Fibroblast of lung (primary cell): ENCODE results near the gene U2AF1L4. TPM values are rescaled to one million over a fixed set of nuclear protein-coding genes. Genes with fewer than 3 reads are reported as not detected.

Experiments
- DNase-seq, 2 donors: peaks; one replicate each; pipeline versions ENCODE4 v3.0.0 to v3.0.0-alpha.2; 2010; ENCODE audit warnings: low read depth in 2 of 2
- H2AFZ ChIP-seq: 2 replicates; pipeline ENCODE4 v1.5.1; 2012; ENCODE audit warnings: low read length, control low read depth, inconsistent platforms
- H3K27ac ChIP-seq: 2 replicates; pipeline ENCODE4 v1.5.1; 2011; ENCODE audit warnings: low read length, control low read depth; ENCODE audit not compliant: insufficient read depth
- H3K27me3 ChIP-seq: 2 replicates; pipeline ENCODE4 v1.5.1; 2011; ENCODE audit warnings: mild to moderate bottlenecking, low read length; ENCODE audit not compliant: control insufficient read depth, insufficient read depth
- H3K36me3 ChIP-seq: 2 replicates; pipeline ENCODE4 v1.5.1; 2011; ENCODE audit warnings: low read length; ENCODE audit not compliant: control insufficient read depth, insufficient read depth
- H3K4me1 ChIP-seq: 2 replicates; pipeline ENCODE4 v1.5.1; 2011; ENCODE audit warnings: low read length; ENCODE audit not compliant: control insufficient read depth, insufficient read depth; ENCODE audit errors: extremely low read depth
- H3K4me2 ChIP-seq: 2 replicates; pipeline ENCODE4 v1.5.1; 2011; ENCODE audit warnings: low read length, control low read depth; ENCODE audit not compliant: insufficient read depth; ENCODE audit errors: extremely low read depth
- H3K4me3 ChIP-seq, 4 experiments: fragments of 200-600 bp in 1 of 4; sonication (generic) in 1 of 4; replicated peaks in 1 of 4; 2 replicates each; pipeline ENCODE4 v1.5.1; 2011 to 2016; ENCODE audit warnings: low read length in 4 of 4, low read depth in 3 of 4, mild to moderate bottlenecking in 3 of 4, control low read depth in 2 of 4, inconsistent platforms in 1 of 4, mixed read lengths in 1 of 4; ENCODE audit not compliant: insufficient read depth in 1 of 4; ENCODE audit errors: control extremely low read depth in 1 of 4
- H3K79me2 ChIP-seq: 2 replicates; pipeline ENCODE4 v1.5.1; 2012; ENCODE audit warnings: mild to moderate bottlenecking, low read length, inconsistent platforms; ENCODE audit not compliant: control insufficient read depth, insufficient read depth
- H3K9ac ChIP-seq: 2 replicates; pipeline ENCODE4 v1.5.1; 2011; ENCODE audit warnings: mild to moderate bottlenecking, low read length, control low read depth; ENCODE audit not compliant: insufficient read depth
- H3K9me3 ChIP-seq: 2 replicates; pipeline ENCODE4 v1.5.1; 2012; ENCODE audit warnings: low read depth, low read length; ENCODE audit not compliant: control insufficient read depth, insufficient read depth
- H4K20me1 ChIP-seq: 2 replicates; pipeline ENCODE4 v1.5.1; 2011; ENCODE audit warnings: low read length; ENCODE audit not compliant: control insufficient read depth, insufficient read depth; ENCODE audit errors: extremely low read depth
- CTCF ChIP-seq, 2 donors: IDR thresholded peaks in 1 of 2; conservative IDR thresholded peaks in 1 of 2; 1 replicate in 1 of 2; 2 replicates in 1 of 2; pipeline ENCODE4 v1.5.1; 2011 to 2012; ENCODE audit warnings: low read length in 2 of 2, control low read depth in 1 of 2, inconsistent platforms in 1 of 2, low read depth in 1 of 2, mild to moderate bottlenecking in 1 of 2
- EZH2 ChIP-seq: IDR thresholded peaks from 2 replicates; pipeline ENCODE4 v1.5.1; 2012; ENCODE audit warnings: low read length, control low read depth, mild to moderate bottlenecking; ENCODE audit errors: missing control alignments
- polyA plus RNA-seq, 2 donors: library from polyadenylated mRNA; depleted of rRNA in 1 of 2; stranded (reverse) in 1 of 2; unstranded in 1 of 2; fragments of >200 nt; gene quantifications; 2 replicates each; pipeline ENCODE4 v1.2.1, GENCODE V29; 2011 to 2012; ENCODE audit warnings: missing spikeins in 1 of 2
- total RNA-seq: library from RNA; depleted of rRNA; stranded (reverse); fragments of >200 nt; gene quantifications from 2 replicates; pipeline ENCODE4 v1.2.1, GENCODE V29; 2014

The U2AF1L4 gene
- total and polyA plus RNA-seq, 2 donors (not counting 1 experiment from before 2014, with no cell fraction given): 9.1 to 11.9 TPM

- no peak overlapping the region for H3K9ac ChIP-seq
- no peaks in the 10 kb centered on the region for H3K27me3 ChIP-seq
- no peaks in the 10 kb centered on the region for H4K20me1 ChIP-seq
- H3K4me1 ChIP-seq: no peaks in the 10 kb centered on the region
- no peak overlapping the region for H3K27ac ChIP-seq
- H3K9me3 ChIP-seq: no peaks in the 10 kb centered on the region
- no peak for DNase-seq
- H2AFZ ChIP-seq: no peak overlapping the region
- peaks cover 10% of the 10 kb centered on the region for H3K36me3 ChIP-seq
- TF ChIP-seq CTCF (conservative IDR thresholded peaks at IDR 0.05 in 1 of 2, IDR thresholded peaks at IDR 0.05 in 1 of 2; ENCODE audit: low read depth in 1 of 2, low read length in 2 of 2) (no peak), EZH2 (no peak)
- no peaks in the 10 kb centered on the region for H3K79me2 ChIP-seq
- H3K4me2 ChIP-seq: no peak overlapping the region
- no peak overlapping the region for H3K4me3 ChIP-seq
Observed at GRCh38 chr19:35785339-35785627, 40.1 kb upstream of the U2AF1L4 start.

- Histone ChIP-seq H3K4me1 (no peaks in the 10 kb centered on the region), H3K27me3 (no peaks in the 10 kb centered on the region), H3K36me3 (peaks cover 10% of the 10 kb centered on the region), H3K9me3 (no peaks in the 10 kb centered on the region), H3K4me2 (no peak overlapping the region), H3K9ac (no peak overlapping the region), H3K27ac (no peak overlapping the region), H4K20me1 (no peaks in the 10 kb centered on the region), H3K79me2 (no peaks in the 10 kb centered on the region), H3K4me3 (no peak overlapping the region), H2AFZ (no peak overlapping the region)
- TF ChIP-seq EZH2: no peak
- no peak for TF ChIP-seq CTCF (conservative IDR thresholded peaks at IDR 0.05 in 1 of 2, IDR thresholded peaks at IDR 0.05 in 1 of 2; ENCODE audit: low read depth in 1 of 2, low read length in 2 of 2)
- DNase-seq: no peak
Observed at GRCh38 chr19:35784503-35785338, 39.5 kb upstream of the U2AF1L4 start.

DNA sequence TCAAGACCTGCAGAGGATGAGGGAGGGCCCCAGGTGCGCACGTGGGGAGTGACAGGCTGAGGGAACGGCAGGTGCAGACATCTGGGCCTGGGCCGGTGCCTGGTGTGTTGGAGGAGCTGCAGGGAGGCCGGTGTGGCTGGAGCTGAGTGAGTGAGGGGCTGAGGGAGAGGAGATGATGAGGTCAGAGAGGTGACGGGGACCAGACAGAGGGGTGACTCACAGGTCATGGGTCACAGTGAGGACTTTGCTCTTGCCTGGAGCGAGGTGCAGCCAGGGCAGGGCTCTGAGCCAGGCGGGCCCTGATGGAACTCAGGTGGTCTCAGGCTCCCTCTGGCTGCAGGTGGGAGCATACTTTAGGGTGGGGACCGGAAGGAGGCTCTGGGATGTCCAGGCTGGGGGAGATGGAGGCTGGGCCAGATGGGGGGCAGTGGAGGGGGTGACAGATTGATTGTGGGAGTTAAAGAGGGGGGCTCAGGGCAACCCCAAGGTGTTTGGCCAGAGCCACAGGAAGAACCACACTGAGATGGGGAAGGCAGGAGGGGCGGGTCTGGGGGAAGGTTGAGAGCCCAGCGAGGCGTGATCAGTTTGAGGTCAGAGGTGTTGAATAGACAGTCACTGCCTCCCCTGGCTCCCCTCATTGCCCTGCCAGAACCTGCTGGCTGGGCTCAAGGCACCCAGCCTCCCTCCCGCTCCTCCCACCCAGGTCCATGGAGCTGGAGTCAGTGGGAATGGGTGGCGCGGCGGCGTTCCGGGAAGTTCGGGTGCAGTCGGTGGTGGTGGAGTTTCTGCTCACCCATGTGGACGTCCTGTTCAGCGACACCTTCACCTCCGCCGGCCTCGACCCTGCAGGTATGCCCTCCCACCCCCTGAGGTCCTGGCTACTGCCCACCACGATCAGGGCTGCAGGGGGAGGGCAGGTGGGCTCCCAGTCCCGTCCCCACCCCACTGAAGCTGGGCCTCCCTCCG, 38.5 kb upstream of the U2AF1L4 start:
- Histone ChIP-seq H3K36me3 (peaks cover 10% of the 10 kb centered on the region), H3K27ac (no peak overlapping the region), H4K20me1 (no peaks in the 10 kb centered on the region), H3K9ac (no peak overlapping the region), H2AFZ (no peak overlapping the region), H3K27me3 (no peaks in the 10 kb centered on the region), H3K9me3 (no peaks in the 10 kb centered on the region), H3K4me1 (no peaks in the 10 kb centered on the region), H3K4me3 (no peak overlapping the region), H3K4me2 (no peak overlapping the region), H3K79me2 (no peaks in the 10 kb centered on the region)
- no peak for TF ChIP-seq CTCF (conservative IDR thresholded peaks at IDR 0.05 in 1 of 2, IDR thresholded peaks at IDR 0.05 in 1 of 2; ENCODE audit: low read depth in 1 of 2, low read length in 2 of 2)
- TF ChIP-seq EZH2: no peak
- DNase-seq: no peak
